RKO (cell line): ENCODE measurements around the gene AHNAK.

ENCODE experiments used
- DNase-seq: peaks from one replicate; pipeline ENCODE4 v3.0.0-alpha.2; 2016; ENCODE audit warnings: low spot score

AHNAK gene

DNA sequence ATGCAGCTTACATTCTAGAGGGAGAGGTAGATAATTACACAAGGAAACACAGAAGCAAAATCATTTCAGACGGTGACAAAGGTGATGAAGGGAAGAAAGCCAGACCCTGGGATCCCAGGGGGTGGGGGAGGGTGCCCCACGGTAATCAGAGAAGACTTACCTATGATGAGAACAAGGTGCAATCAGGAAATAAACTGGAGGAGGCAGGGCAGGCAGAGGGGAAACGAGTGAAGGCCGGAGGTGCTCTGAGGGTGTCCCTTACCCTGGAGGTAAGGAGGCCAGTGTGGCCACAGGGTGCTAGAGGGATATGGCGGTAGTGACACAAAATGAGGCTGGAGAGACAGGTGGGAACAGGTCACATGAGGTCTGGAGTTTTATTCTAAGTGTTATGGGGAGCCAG, 141.7 kb downstream of the AHNAK start:
- no peak for DNase-seq

DNA sequence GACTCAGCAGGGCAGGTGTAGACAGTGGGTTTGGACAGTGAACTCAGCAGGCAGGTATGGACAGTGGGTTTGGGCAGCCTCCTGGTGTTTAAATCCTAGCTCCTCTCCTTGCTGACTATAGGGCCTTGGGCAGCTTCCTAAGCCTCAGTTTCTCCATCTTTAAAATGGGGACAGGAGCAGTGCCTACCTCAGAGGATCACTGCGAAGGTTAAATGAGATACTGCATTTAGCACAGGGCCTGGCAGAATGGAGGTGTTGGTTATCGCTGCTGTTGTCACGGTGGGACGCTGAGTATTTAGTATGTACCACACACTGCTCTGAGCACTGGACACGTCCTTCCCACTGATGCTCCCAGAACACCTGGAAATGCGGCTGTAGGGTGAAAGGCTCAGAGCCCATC, 142.2 kb downstream of the AHNAK start:
- DNase-seq, result no peak

GRCh38 chr11:62402960-62403730, 143.5 kb downstream of the AHNAK start:
- DNase-seq, result no peak

DNA sequence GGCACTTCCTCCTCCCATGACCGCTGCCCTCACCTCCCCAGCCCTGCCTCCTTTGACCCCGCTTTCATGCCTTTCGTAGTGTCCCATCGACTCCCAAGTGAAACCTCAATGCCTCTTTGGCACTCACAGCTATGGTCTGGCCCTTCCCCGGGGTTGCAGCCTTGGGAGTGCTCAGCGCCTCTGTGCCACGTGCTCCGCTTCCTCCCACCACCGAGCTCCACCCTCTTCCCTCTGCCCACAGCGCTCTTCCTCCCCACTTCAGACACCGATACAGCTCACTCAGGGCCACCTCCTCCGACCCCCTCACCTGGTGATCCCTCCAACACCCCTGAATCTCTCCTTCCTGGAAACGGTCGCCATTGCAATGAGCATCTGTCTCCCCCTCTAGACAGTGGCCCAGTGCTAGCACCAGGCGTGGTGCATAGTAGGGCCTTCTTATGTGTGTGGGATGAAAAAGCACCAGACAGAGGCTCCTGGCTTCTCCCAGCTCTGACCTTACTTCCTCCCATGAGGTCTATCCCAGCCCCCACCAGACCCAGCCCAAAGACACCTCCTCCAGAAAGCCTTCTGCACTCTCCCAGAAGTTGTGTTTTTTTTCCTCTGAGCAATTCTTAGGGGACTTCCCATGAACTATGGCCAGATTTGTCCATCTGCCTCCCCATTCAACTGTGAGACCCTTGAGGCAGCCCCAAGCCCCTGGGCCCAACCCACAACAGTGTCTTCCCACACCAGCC, 144.2 kb downstream of the AHNAK start:
- DNase-seq, result no peak

DNA sequence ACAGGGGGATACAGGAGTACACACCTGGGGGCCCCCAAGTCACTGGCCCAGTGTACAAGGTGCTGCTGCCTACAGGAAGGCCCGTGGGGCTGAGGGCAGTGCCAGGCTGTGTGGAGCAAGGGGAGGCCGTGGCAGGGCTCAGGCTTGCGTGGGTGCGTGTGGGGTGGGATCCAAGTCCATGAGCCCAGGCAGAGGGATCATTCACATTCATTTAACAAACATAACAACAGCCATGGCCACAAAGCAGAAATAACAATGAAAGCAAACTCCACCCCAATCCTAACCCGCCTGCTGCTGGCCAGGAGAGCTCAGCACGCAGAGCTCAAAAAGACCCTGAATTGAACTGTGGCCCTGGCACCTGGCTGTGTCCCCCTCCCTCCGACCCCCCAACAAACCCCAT, 144.8 kb downstream of the AHNAK start:
- DNase-seq, result no peak

DNA sequence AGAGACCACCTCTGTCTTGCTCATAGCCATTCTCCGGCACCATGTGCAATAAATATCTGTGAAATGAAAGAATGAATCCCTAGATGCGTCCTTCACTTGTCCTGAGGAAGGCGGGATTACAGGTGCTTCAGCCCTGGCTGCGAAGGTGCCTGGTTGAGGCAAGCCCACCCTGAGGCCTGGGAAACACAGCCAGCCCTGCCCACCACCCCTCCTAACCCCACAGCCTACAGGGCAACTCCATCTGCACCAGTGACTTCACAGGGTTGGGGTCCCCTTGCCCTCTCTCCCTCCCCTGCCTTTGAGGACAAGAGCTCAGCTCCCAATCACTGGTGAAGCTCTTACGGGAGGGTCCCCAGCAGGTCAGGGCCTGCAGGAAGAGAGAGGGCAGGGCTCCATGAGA, 145.2 kb downstream of the AHNAK start:
- DNase-seq, result no peak

DNA sequence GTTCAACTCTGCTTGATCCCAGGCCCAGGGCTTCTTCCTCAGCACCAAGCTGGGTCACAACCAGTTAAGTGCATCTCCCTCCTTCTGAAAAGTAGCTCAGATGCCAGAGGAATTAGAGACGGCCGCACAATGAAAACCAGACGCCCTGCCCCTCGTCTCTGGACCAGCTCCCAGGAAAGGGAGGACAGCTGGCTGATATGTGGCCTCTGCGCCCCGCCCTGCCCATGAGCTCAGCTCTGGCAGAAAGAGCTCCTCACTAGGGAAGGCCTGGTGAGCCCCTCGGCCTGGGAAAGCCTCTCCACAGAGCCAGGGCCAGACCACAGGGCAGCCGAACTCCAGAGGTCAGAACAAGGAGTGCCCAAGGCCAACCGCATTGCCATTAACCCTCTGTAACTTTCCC, 145.8 kb downstream of the AHNAK start:
- no peak for DNase-seq

GRCh38 chr11:62400281-62400680, 146.3 kb downstream of the AHNAK start:
- DNase-seq, result no peak

DNA sequence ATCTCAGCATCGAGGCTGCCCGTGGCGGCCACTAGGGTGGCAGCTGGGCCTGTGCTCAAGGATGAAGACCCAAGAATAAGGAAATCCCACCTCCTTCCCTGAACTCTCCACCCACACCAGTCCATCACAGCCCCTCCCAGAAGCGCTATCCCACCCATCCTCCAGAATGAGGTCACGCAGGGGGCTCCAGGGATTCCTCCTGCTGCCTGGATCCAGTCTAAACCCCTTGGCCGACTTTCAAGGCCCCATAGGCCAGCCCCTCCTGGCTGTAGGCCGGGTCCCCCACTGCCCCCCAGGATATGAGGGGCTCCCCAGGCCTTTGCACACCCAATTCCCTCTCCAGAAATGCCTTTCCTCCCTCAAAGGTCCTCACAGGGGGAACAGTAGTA, 146.7 kb downstream of the AHNAK start:
- no peak for DNase-seq

DNA sequence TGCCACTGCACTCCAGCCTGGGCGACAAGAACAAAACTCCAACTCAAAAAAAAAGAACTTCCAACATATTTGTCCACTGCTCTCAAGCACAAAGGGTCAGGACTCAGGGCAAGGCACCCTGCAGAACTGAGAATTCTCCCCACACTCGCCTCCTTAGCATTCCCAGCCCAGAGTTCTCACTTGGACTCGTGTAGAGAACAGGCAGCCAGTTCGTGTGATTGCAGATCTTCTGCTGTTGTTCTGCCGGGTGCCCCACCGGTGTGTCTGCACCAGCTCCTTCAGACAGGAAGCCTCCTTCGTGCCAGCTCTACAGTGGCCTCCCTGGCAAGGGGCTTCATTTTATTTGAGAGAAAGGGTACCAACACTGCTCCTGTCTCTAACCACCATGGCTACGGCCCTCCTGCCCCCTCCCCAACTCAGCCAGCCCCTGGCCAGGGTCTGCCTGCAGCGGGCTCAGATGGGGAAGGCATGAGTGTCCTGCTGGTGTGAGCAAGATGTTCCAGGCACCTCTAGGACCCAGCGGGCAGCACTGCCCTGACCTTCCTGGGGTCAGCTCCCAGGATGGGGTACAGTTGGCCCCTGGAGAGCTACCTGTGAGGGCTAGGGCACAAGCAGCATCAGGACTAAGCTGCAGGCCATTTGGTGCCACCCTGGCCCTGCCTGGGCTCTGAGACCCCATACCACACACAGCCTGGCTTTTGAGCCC, 147.3 kb downstream of the AHNAK start:
- DNase-seq, result no peak

GRCh38 chr11:62398011-62398994, 148.3 kb downstream of the AHNAK start:
- no peak for DNase-seq

DNA sequence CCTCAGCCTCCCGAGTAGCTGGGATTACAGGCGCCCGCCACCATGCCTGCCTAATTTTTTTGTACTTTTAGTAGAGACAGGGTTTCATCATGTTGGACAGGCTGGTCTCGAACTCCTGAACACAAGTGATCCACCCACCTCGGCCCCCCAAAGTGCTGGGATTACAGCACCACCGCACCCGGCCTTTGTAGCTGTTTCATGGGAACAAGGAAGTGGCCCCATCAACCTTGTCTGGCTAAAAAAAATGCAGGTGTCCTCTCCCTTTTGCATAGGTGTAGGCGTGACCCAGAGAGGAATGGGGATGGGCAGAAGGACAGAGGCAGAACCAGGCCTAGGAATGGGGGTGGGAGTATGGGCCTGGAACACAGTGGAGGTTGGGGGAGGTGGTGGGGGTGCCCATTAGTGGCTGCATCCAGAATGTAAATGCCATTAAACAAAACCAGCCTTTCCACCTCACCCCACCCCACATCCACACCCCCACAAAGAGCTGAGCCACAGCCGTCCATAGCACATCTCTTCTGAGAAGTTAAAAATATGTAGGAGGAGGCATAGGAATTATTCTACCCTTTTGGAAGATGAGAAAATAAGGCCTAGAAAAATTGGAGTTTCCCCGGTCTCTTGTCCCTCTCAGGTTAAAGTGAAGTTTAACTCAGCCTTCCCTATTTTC, 150.6 kb downstream of the AHNAK start:
- DNase-seq, result no peak

GRCh38 chr11:62394825-62395538, 151.6 kb downstream of the AHNAK start:
- peak; percentile 84 for DNase-seq

DNA sequence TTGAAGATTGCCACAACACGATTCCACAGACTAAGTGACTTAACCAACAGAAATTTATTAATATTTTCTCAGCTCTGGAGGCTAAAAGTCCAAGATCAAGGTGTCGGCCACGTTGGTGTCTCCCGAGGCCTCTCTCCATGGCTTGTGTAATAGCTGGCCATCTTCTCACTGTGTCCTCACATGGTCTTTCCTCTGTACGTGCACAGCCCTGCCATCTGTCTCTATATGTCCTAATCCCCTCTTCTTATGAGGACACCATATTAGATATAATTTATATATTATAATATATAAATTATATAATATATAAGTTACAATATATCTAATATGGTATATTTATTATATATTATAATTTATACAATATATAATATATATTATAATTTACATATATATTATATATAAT, 152.9 kb downstream of the AHNAK start:
- no peak for DNase-seq

DNA sequence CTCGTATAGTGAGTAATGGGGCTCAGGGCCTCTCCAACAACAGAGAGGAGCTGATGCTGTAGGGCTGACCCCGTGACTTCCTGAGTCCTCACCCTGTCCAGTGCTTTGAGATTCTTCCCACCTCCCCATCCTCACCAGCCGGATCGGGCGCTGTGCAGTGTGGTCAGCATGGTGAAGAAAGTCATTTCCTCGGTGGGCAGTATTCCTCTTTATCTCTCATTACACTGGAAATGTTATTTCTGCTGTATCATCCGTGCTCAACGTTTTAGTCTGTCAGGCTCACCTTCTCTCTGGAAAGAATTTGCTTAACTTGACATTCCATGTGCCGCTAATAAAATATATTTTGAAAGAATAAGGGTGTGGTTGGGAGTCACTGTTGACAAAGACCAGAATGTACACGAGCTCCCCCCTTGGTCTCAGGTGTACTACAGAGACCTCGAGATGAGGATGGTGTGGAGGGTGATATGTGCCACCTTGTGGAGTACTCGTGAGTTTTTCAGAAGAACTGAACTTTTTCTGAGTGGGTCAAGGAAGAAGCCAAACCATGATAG, 153.5 kb downstream of the AHNAK start:
- DNase-seq, result peak; percentile 11

GRCh38 chr11:62392506-62392905, 154.1 kb downstream of the AHNAK start:
- no peak for DNase-seq

GRCh38 chr11:62391642-62392425, 154.8 kb downstream of the AHNAK start:
- no peak for DNase-seq

GRCh38 chr11:62390722-62391121, 155.9 kb downstream of the AHNAK start:
- no peak for DNase-seq

GRCh38 chr11:62390237-62390636, 156.4 kb downstream of the AHNAK start:
- DNase-seq, result no peak
